ENCODE results near the gene CENPE.
"Not testable (repeated sequence)": the region's sequence is repeated elsewhere in the genome, so short reads cannot be mapped to it uniquely, and the experiment has no call there.

CENPE gene

GRCh38 chr4:103198111-103198765 lies at the start of gene CENPE:
Gene CENPE (minus strand): TSS chr4:103198343. CDS start chr4:103198319, 24 bp downstream.
- DNase-seq (ENCODE audit: low read depth) = peak; percentile 75

GRCh38 chr4:103244251-103244650 lies 46.1 kb upstream of the CENPE start:
- DNase-seq (ENCODE audit: low read depth) = no peak

- not testable (repeated sequence) for DNase-seq (ENCODE audit: low read depth)
Observed at GRCh38 chr4:103230938-103231337, 32.8 kb upstream of the CENPE start.

GRCh38 chr4:103223556-103223955 lies 25.4 kb upstream of the CENPE start:
- not testable (repeated sequence) for DNase-seq (ENCODE audit: low read depth)

GRCh38 chr4:103207673-103208072 lies 9.5 kb upstream of the CENPE start:
- DNase-seq (ENCODE audit: low read depth) = no peak

GRCh38 chr4:103204111-103204510 lies 6.0 kb upstream of the CENPE start:
- no peak for DNase-seq (ENCODE audit: low read depth)

- DNase-seq (ENCODE audit: low read depth) = no peak
Observed at GRCh38 chr4:103201724-103202123, 3.6 kb upstream of the CENPE start.

- DNase-seq (ENCODE audit: low read depth) = no peak
Observed at GRCh38 chr4:103201253-103201652, 3.1 kb upstream of the CENPE start.

GRCh38 chr4:103199009-103199408 lies 866 bp upstream of the CENPE start:
- DNase-seq (ENCODE audit: low read depth) = no peak

- no peak for DNase-seq (ENCODE audit: low read depth)
Observed at GRCh38 chr4:103197765-103198110, 405 bp downstream of the CENPE start.

GRCh38 chr4:103193457-103193856 lies 4.7 kb downstream of the CENPE start:
- no peak for DNase-seq (ENCODE audit: low read depth)

GRCh38 chr4:103171006-103171405 lies 27.1 kb downstream of the CENPE start:
- no peak for DNase-seq (ENCODE audit: low read depth)

- DNase-seq (ENCODE audit: low read depth) = not testable (repeated sequence)
Observed at GRCh38 chr4:103169750-103170149, 28.4 kb downstream of the CENPE start.

- DNase-seq (ENCODE audit: low read depth) = no peak
Observed at GRCh38 chr4:103168993-103169392, 29.1 kb downstream of the CENPE start.

GRCh38 chr4:103162176-103162575 lies 36.0 kb downstream of the CENPE start:
- DNase-seq (ENCODE audit: low read depth) = no peak

GRCh38 chr4:103158760-103159159 lies 39.4 kb downstream of the CENPE start:
- no peak for DNase-seq (ENCODE audit: low read depth)

GRCh38 chr4:103156106-103156505 lies 42.0 kb downstream of the CENPE start:
- no peak for DNase-seq (ENCODE audit: low read depth)

GRCh38 chr4:103152381-103152780 lies 45.8 kb downstream of the CENPE start:
- no peak for DNase-seq (ENCODE audit: low read depth)

- DNase-seq (ENCODE audit: low read depth) = no peak
Observed at GRCh38 chr4:103150677-103151076, 47.5 kb downstream of the CENPE start.

GRCh38 chr4:103144926-103145325 lies 53.2 kb downstream of the CENPE start:
- DNase-seq (ENCODE audit: low read depth) = no peak

- DNase-seq (ENCODE audit: low read depth) = no peak
Observed at GRCh38 chr4:103137446-103137827, 60.7 kb downstream of the CENPE start.

GRCh38 chr4:103136671-103137445 lies 61.3 kb downstream of the CENPE start:
- no peak for DNase-seq (ENCODE audit: low read depth)

- no peak for DNase-seq (ENCODE audit: low read depth)
Observed at GRCh38 chr4:103129174-103129573, 69.0 kb downstream of the CENPE start.

GRCh38 chr4:103126126-103126525 lies 72.0 kb downstream of the CENPE start:
- no peak for DNase-seq (ENCODE audit: low read depth)

All from CMK (cell line).